Breast epithelium (tissue), 3 donors: ENCODE results near the gene ZNF304.

Experiments
- CTCF ChIP-seq, 3 donors: fragments of 450-650 bp; IDR thresholded peaks; one replicate each; pipeline ENCODE4 v1.5.1; 2016 to 2017; ENCODE audit warnings: antibody characterized with exemption in 3 of 3, mild to moderate bottlenecking in 3 of 3, moderate library complexity in 3 of 3
- POLR2A ChIP-seq: fragments of 450-650 bp; IDR thresholded peaks from one replicate; pipeline ENCODE4 v1.6.1; 2016; ENCODE audit warnings: antibody characterized with exemption, mild to moderate bottlenecking, moderate library complexity
- POLR2AphosphoS5 ChIP-seq, 3 donors: sonication (generic); formaldehyde crosslinking; IDR thresholded peaks; one replicate each; pipeline ENCODE4 v1.6.1; 2017; ENCODE audit warnings: antibody characterized with exemption in 3 of 3

GRCh38 chr19:57321116-57321515, 30.0 kb upstream of the ZNF304 start:
- peak in 1 of 3 donors; percentile 2 for TF ChIP-seq CTCF (IDR thresholded peaks at IDR 0.05)
- no peak for TF ChIP-seq POLR2A
- TF ChIP-seq POLR2AphosphoS5 (IDR thresholded peaks at IDR 0.05), result no peak
